SH-SY5Y (cell line): ENCODE data around the gene RIMS3.

Experiments used
- GATA2 ChIP-seq: IDR thresholded peaks from 2 replicates; pipeline ENCODE4 v1.6.1; 2011; ENCODE audit warnings: mild to moderate bottlenecking, low read depth, low read length
- GATA3 ChIP-seq: IDR thresholded peaks from 2 replicates; pipeline ENCODE4 v1.6.1; 2011; ENCODE audit warnings: low read depth, mild to moderate bottlenecking, low read length, moderate library complexity

DNA sequence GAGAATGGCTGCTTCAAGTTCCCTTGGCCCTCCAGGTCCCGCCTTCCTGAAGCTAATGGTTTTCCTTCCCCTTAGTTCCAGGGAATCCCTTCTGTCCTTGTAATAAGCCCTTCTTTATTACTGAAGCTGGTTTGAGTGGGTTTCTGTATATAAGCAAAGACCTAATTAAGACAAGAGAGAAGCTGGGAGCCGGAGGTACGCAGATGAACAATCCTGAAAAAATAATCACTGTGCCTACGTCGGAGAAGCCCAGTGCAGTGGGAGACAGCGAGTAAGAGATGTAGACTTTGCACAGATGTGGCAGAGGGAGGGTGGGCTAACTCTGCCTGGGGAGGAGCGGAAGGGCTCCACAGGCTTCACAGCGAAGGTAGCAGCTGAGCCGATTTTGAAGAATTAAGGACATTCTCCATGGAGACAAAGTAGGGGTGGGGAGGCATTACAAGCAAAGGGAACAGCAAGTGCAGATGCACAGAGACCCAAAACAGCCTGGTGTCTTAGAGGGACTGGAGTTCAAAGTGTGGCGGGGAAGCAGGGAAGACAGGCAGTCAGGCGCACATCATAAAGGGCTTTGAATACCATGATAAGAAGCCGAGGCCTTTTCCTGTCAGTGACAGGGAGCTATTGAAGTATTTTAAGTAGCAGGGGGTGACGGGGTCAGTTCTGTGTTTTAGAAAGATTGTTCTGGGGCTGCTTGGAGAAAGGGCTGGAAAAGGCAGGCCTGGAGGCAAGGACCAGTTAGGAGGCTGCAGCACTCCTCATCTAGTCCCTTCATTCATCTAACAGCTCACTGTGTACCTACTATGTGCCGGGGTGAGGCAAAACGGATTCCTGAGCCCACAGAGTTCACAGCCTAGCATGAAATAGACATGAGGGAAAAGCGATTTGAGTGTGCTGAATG, 6.5 kb downstream of the RIMS3 start:
- no peak for TF ChIP-seq GATA3
- TF ChIP-seq GATA2 = no peak
